HepG2 (cell line): ENCODE data around the gene RRP12. TPM values are rescaled to one million over a fixed set of nuclear protein-coding genes. Genes with fewer than 3 reads are reported as not detected.
A peak's percentile ranks its signal among the peaks of the same experiment; 100 is the strongest.

Experiments used
- CAMTA2 ChIP-seq: sonication (generic); formaldehyde crosslinking; IDR thresholded peaks from 2 replicates; pipeline ENCODE4 v1.4.0; 2020; ENCODE audit warnings: mild to moderate bottlenecking, missing genetic modification reagents, borderline replicate concordance
- CBX2 ChIP-seq, 2 experiments: fragments of 200-600 bp in 1 of 2; sonication (generic); formaldehyde crosslinking in 1 of 2; IDR thresholded peaks; 2 replicates each; pipeline versions ENCODE4 v1.7.0 to v1.8.1; 2018 to 2022; ENCODE audit warnings: low read depth in 2 of 2, low read length in 1 of 2, mild to moderate bottlenecking in 1 of 2, missing genetic modification reagents in 1 of 2
- FOXP4 ChIP-seq: sonication (generic); formaldehyde crosslinking; IDR thresholded peaks from 2 replicates; pipeline ENCODE4 v1.4.0; 2020; ENCODE audit warnings: missing genetic modification reagents
- HMGXB3 ChIP-seq: sonication (generic); formaldehyde crosslinking; IDR thresholded peaks from 2 replicates; pipeline ENCODE4 v1.4.0; 2020; ENCODE audit warnings: missing genetic modification reagents, borderline replicate concordance
- POLR2AphosphoS5 ChIP-seq: IDR thresholded peaks from 2 replicates; pipeline ENCODE4 v1.6.1; 2012; ENCODE audit warnings: low read depth, low read length
- PTBP1 ChIP-seq: fragments of 200-400 bp; formaldehyde crosslinking; IDR thresholded peaks from 2 replicates; pipeline ENCODE4 v1.6.1; 2018; ENCODE audit warnings: low read length, low read depth; ENCODE audit not compliant: poor library complexity, severe bottlenecking
- SALL1 ChIP-seq: sonication (generic); formaldehyde crosslinking; IDR thresholded peaks from 2 replicates; pipeline ENCODE4 v1.8.0; 2022; ENCODE audit warnings: mild to moderate bottlenecking, missing genetic modification reagents
- SNAI1 ChIP-seq: sonication (generic); formaldehyde crosslinking; IDR thresholded peaks from 2 replicates; pipeline ENCODE4 v1.5.0; 2020; ENCODE audit warnings: mild to moderate bottlenecking, missing genetic modification reagents, borderline replicate concordance
- SOX6 ChIP-seq, 2 experiments: fragments of 450-650 bp in 1 of 2; sonication (generic) in 1 of 2; formaldehyde crosslinking in 1 of 2; IDR thresholded peaks; 2 replicates each; pipeline versions ENCODE4 v1.4.0 to v1.6.1; 2017 to 2020; ENCODE audit warnings: antibody characterized with exemption in 1 of 2, mild to moderate bottlenecking in 1 of 2, missing genetic modification reagents in 1 of 2
- SRY ChIP-seq: sonication (generic); formaldehyde crosslinking; IDR thresholded peaks from 2 replicates; pipeline ENCODE4 v1.8.0; 2022; ENCODE audit warnings: mild to moderate bottlenecking, missing genetic modification reagents
- ZFX ChIP-seq: sonication (generic); formaldehyde crosslinking; IDR thresholded peaks from 2 replicates; pipeline ENCODE4 v1.4.0; 2020; ENCODE audit warnings: mild to moderate bottlenecking, low read depth, missing genetic modification reagents, moderate library complexity
- ZNF230 ChIP-seq: sonication (generic); formaldehyde crosslinking; IDR thresholded peaks from 2 replicates; pipeline ENCODE4 v1.4.0; 2020; ENCODE audit warnings: mild to moderate bottlenecking, missing genetic modification reagents
- ZNF235 ChIP-seq: sonication (generic); formaldehyde crosslinking; IDR thresholded peaks from 2 replicates; pipeline ENCODE4 v1.8.1; 2023; ENCODE audit warnings: mild to moderate bottlenecking, missing genetic modification reagents, borderline replicate concordance
- ZNF605 ChIP-seq: sonication (generic); formaldehyde crosslinking; IDR thresholded peaks from 2 replicates; pipeline ENCODE4 v1.8.0; 2022; ENCODE audit warnings: mild to moderate bottlenecking, missing genetic modification reagents
- ZNF619 ChIP-seq: sonication (generic); formaldehyde crosslinking; IDR thresholded peaks from 2 replicates; pipeline ENCODE4 v1.4.0; 2020; ENCODE audit warnings: mild to moderate bottlenecking, missing genetic modification reagents
- ZNF629 ChIP-seq: sonication (generic); formaldehyde crosslinking; conservative IDR thresholded peaks from 2 replicates; pipeline ENCODE4 v1.5.0; 2020; ENCODE audit warnings: missing genetic modification reagents
- ZNF713 ChIP-seq: sonication (generic); formaldehyde crosslinking; IDR thresholded peaks from 2 replicates; pipeline ENCODE4 v1.4.0; 2020; ENCODE audit warnings: mild to moderate bottlenecking, missing genetic modification reagents
- ZNF724P ChIP-seq: sonication (generic); formaldehyde crosslinking; IDR thresholded peaks from 2 replicates; pipeline ENCODE4 v1.8.0; 2022; ENCODE audit warnings: missing genetic modification reagents, borderline replicate concordance
- ZNF800 ChIP-seq: sonication (generic); formaldehyde crosslinking; IDR thresholded peaks from 2 replicates; pipeline ENCODE4 v1.4.0; 2020; ENCODE audit warnings: missing genetic modification reagents
- polyA plus RNA-seq, 8 experiments: library from polyadenylated mRNA; depleted of rRNA in 3 of 8; stranded (reverse) in 7 of 8; unstranded in 1 of 8; fragments of >200 nt; fragmentation: Illumina TruSeq in 4 of 8; extraction: Trizol in 4 of 8; gene quantifications; 2 replicates each; pipeline versions ENCODE4 v1.2.1 to v1.2.3, GENCODE V29; 2011 to 2016; ENCODE audit warnings: low read depth in 4 of 8, missing spikeins in 1 of 8, mixed read lengths in 1 of 8; ENCODE audit not compliant: insufficient read depth in 1 of 8
- total RNA-seq, 5 experiments: library from RNA; depleted of rRNA; stranded (reverse); fragments of >200 nt; fragmentation: Illumina TruSeq; extraction: Trizol; gene quantifications; 2 replicates each; pipeline ENCODE4 v1.2.3, GENCODE V29; 2016; ENCODE audit warnings: low read depth in 1 of 5

The RRP12 gene
- total and polyA plus RNA-seq, 2 of the 13 experiments (the other 11 are each of a cell fraction or from before 2014, with no cell fraction given), result 13.2 to 39.4 TPM

- TF ChIP-seq ZNF800, result no peak
- peak; percentile 58; the same call in 1 of the 2 replicates for TF ChIP-seq CAMTA2
- 0 out of 2 replicates have a peak, but pooled peaks have one; percentile 54 for TF ChIP-seq ZNF724P
- TF ChIP-seq ZNF230 (CRISPR knock-in tag), result no peak
- 0 out of 2 replicates have a peak, but pooled peaks have one; percentile 66 for TF ChIP-seq ZNF713
- no peak for TF ChIP-seq PTBP1
- TF ChIP-seq SALL1, result peak; percentile 56; the same call in 1 of the 2 replicates
- TF ChIP-seq FOXP4 (CRISPR knock-in tag), result peak; percentile 74
- TF ChIP-seq ZNF629, result 0 out of 2 replicates have a peak, but pooled peaks have one; percentile 11
- TF ChIP-seq SOX6 (IDR thresholded peaks at IDR 0.05), result no peak
- peak; percentile 90 for TF ChIP-seq SOX6 (CRISPR knock-in tag; IDR thresholded peaks at IDR 0.05)
- peak; percentile 60; the same call in 1 of the 2 replicates for TF ChIP-seq POLR2AphosphoS5
- TF ChIP-seq ZFX, result peak; percentile 33; the same call in 1 of the 2 replicates
- no peak for TF ChIP-seq ZNF235 (CRISPR knock-in tag)
- no peak for TF ChIP-seq HMGXB3
- TF ChIP-seq CBX2 (IDR thresholded peaks at IDR 0.05; ENCODE audit: low read depth, low read length), result no peak
- TF ChIP-seq CBX2 (CRISPR knock-in tag; IDR thresholded peaks at IDR 0.05; ENCODE audit: low read depth), result no peak
- TF ChIP-seq SNAI1 (CRISPR knock-in tag), result peak; percentile 62; the same call in 1 of the 2 replicates
- peak; percentile 26; the same call in 1 of the 2 replicates for TF ChIP-seq ZNF605 (CRISPR knock-in tag)
- TF ChIP-seq ZNF619 (CRISPR knock-in tag), result no peak
- 0 out of 2 replicates have a peak, but pooled peaks have one; percentile 48 for TF ChIP-seq SRY (CRISPR knock-in tag)
Observed at GRCh38 chr10:97318772-97319651, 82.1 kb downstream of the RRP12 start, which contains the start of gene FRAT1 (continued).
